Erythroblast (primary cell): Measurements from ENCODE around the gene SPINK9.

Source experiments
- DNase-seq, 2 experiments: peaks; one replicate each; lab custom pipeline; 2025; lab: John Stamatoyannopoulos, UW
- GATA1 ChIP-seq: IDR thresholded peaks from 2 replicates; pipeline ENCODE4 v1.6.1; 2011; ENCODE audit warnings: low read depth, mild to moderate bottlenecking, control low read depth, low read length, moderate library complexity
- POLR2A ChIP-seq: IDR thresholded peaks from 2 replicates; pipeline ENCODE4 v1.6.1; 2011; ENCODE audit warnings: mild to moderate bottlenecking, low read length

Gene SPINK9

GRCh38 chr5:148382961-148383360 lies 47.6 kb downstream of the SPINK9 start:
- TF ChIP-seq POLR2A (no peak), GATA1 (no peak)
- peak in 1 of 2 experiments; percentile 27 for DNase-seq

DNA sequence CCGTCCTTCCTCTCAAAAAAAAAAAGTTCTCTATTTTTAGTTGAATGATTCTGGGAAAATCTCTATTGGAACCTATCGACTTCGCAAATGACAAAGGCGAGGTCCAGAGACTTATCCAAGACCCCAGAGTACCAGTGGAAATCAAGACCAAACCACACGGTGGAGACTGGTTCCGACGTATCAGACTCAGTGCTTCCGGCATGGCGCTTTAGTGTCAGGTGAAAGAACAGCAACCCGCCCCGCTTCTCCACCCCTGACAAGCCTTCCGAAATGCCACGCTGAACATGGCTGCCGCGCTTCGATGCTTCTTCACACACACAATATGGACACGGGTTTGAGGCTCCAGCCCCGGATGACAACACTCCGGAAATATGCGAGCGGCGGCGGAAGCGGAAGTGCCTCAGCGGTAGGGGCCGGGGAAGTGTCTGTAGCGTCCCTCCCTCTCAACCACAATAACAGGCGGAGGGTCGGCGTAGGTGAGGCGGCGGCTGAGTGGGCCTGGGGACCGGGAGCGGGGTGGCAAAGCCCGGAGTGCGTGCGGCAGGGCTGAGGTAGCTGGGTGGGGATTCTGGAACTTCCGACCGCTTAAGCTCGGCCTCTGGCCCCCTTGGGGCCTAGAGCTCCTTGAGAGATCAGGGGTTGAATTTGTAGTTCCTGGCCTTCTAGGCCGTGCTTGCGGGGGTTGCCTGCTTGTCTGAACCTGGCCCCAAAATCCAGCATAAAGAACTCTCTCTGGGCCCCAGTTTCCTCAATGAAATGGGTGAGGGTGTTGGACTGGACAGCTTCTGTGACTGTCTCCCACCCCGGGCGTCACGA lies 48.4 kb downstream of the SPINK9 start, which contains the start of gene FBXO38:
FBXO38 (plus strand) TSS at position 395 of the 816 bp plus-strand sequence. CDS start 10,819 bp downstream, outside the sequence.
- DNase-seq = peak; percentile 97
- peak; percentile 89 for TF ChIP-seq POLR2A
- no peak for TF ChIP-seq GATA1

DNA sequence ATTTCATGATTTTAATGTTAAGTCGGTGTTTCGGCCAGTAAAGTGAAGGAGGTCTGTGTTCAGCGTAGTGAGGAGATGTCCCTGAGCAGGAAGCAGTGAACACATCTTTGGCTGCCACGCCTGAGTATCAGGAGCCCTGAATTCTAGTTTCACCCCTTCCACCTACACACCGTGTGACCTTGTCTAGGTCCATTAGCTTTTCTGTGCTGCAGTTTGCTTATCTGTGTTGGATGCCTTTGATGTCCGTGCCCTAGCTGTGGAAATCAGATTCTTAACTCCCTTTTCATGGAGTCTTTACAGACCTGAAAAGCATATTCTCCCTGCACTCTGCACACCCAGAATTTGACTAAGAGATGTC lies 49.0 kb downstream of the SPINK9 start:
- peak in 1 of 2 experiments; percentile 62 for DNase-seq
- TF ChIP-seq GATA1 (no peak), POLR2A (no peak)

GRCh38 chr5:148385094-148385493 lies 49.7 kb downstream of the SPINK9 start:
- TF ChIP-seq POLR2A (no peak), GATA1 (no peak)
- no peak for DNase-seq

DNA sequence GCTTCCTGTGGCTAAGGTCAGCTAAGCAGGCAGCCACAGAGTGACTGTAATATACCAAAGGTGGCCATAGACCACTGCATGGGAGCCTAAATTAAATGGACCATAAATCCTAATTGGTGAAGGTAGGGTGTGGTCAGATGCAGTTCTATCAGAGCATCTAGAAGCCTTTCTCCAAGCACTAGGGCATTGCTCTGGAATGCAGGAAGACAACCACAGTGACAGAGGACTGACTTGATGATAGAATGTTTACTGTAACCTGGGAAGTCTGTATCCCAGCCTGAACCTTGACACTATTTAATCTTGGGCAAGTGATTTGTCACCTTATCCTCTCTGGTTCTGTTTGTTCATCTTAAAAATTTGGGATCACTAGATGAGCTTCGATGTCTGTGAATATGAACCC lies 50.7 kb downstream of the SPINK9 start:
- no peak for TF ChIP-seq POLR2A
- TF ChIP-seq GATA1 = no peak
- DNase-seq = no peak

- no peak for DNase-seq
- TF ChIP-seq POLR2A = no peak
- no peak for TF ChIP-seq GATA1
These were observed 52.0 kb downstream of the SPINK9 start for GRCh38 chr5:148387325-148387724.

DNA sequence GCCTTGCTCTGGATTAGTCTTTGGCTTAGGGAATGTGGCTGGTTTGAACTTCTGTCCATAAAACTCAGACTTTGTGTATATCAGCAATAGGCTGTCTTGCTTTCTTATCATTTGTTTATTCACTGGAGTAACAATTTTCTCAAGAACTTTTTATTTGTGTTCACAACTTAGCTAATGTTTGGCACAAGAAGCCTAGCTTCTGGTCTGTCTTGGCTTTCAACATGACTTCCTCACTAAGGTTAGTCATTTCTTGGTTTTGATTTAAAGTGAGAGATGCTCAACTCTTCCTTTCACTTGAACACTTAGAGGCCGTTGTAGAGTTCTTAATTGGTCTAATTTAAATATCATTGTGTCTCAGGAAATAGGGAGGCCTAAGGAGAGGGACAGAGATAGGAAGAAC lies 53.3 kb downstream of the SPINK9 start:
- DNase-seq = no peak
- TF ChIP-seq GATA1 (no peak), POLR2A (no peak)
